Fibroblast of peridontal ligament (primary cell): ENCODE measurements around the gene SIX1.

Source experiments
- DNase-seq: peaks from one replicate; pipeline ENCODE4 v3.0.0-alpha.2; 2010; ENCODE audit errors: extremely low read depth

SIX1 gene

DNA sequence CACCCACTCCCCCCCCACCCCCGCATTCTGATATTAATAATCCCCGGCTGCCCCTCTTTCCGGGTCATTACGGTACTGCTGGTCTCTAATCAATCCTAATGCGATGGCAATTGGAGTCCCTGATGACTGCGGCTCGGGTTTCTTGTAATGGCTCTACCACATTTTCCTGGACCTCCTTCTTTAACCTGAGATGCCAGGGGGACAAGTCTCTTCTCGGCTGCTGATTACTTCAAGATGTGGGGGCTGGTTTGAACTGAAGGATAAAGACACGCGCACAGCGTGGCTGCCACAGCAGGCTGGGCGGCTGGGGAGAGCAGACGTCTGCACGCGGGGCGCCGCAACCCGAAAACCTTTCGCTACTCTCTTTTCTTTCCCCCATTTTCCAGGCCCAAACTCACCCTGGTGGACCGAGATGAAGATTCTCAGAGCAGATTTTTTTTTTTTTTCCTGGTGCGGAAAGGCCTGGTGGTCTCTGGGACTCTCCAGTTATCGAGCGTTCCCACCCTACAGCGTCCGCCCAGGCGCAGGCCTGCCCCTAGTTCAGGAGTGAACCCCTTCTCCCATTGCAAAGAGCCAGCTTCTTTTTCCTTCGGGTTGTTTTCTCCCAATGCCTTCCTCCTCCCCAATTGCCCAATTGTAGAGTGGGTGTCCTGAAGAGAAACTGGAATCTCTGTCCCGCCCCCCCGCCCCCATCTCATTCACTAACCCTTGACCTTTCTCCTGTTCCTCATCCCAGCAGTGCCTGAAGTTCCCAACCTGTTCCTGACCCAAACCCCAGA, 6.0 kb upstream of the SIX1 start:
- DNase-seq = peak; percentile 96

DNA sequence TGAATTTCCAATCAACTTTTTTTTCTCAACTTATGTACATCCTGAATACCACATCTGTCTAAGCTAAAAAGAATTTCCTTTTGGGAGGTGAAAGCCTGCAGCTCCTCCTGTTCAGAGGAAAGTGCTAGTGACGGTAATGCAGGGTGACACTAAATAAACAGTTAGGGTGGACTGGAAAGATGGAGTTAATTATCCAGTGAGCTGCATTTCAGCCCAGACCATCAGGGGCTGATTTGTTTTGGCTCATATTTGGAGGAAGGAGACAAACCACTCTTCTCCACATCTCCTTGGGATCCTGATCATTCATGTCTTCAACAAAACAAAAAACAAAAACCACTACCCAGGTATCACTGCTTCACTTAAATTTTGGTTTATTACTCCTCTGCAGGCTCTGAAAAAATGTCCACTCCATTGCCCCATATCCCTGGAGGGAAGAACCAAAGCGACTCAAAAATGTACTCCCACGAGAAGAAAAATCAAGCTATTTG, 5.1 kb upstream of the SIX1 start:
- DNase-seq = peak; percentile 98

DNA sequence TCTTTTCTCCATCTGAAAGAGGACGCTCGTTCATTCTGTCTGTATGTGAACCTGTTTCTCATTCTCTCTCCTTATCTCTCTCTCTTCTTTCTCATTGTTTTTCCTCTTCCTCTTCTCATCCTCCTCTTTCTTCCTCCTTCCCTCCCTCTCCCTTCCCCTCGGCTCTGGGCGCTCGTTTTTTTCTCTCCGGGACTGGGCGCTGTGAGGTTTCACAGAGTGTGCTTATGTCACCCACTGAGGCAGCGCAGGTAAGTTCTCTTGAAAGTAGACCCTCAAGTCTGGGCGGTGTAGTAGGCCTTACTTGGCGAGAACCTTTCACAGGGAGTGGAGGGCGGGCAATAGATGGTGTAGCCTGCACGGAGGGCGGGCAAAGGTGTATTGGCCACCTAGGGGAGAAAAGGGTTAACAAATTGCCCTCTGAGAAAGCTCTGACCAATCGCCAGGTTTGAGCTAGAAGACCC, 4.5 kb upstream of the SIX1 start:
- no peak for DNase-seq

DNA sequence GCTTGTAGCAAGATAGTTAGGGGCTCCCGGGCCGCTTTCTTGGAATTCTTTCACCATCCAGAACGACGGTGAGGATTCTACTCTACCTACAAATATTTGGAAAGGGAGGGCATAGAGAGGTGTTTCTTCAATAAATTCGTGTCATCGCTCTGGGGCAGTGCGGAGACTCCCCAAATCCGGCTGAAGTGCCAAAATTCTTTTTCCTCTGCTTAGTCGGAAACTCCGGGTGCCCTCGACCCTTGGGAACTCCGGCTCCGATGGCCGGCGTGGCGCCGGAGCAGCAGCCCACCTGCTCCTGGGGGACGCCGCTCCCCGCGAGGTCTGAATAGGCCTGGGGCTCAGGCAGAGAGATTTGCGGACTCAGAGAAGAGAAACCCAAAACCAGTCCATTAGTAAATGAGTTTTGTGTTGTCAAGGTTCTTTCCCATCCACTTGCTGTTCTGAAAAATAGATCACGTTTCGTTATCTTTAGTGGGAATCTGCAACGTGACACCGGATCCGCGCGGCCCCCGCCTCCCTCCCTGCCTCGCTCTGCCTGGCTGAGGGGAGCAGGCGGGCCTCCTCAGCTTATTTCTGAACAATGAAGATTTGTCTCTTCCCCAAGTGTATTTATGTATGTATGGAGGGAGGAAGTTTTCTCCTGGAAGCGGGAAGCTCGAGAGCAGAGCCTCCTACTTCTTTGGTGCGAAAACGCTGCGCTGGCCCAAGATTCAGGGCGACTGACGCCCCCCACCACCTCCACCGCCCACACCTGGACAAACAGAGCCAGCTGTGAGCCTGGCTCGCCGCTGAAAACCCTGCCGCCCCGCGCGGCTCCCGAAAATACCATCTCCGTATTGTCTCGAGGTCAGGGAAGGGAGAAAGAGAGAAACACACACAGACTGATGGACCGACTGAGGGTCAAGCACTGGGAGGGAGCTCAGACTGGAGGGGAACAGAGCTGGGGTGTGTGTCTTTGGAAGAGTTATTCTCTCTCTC, 3.7 kb upstream of the SIX1 start:
- DNase-seq = peak; percentile 63

DNA sequence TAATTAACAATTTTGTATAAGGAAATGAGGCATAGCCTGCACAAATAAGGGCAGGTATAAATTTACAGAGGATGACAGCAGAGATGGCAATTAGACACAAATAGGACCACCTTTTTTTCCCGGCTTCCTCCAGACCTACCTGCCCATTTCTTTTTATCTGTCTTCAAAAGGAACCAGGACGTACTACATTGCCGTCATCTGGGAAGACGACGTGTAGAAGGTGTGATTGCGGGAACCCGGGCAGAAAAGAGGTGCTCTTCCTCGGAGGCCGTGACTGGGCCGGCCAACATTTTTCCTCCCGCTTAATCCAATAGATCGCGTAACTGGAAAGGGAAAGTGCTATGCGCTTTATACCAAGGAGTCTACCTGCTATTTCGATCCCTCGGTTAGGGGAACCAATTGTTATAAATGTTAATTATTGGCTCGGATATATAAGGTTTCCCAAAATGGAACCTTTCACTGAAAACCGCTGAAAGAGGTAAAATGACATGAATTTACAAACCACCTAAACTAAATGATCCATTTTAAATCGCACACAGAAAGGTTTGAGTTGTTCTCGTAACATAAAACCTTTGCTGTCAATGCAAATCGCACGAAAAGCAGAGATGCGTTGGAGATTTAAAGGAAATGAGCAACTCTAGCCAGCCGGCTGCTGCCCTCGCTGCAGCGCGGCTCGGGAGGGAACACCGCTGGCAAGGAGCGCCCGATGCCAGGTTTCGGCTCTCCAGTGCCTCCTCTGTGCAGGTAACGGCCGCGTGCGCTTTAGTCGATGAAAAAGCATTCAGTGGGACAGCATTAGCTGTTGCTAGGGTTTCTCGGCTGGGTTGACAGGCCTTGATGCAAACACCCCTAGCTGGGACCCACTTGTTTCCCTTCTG, 2.8 kb upstream of the SIX1 start:
- DNase-seq = peak; percentile 65

DNA sequence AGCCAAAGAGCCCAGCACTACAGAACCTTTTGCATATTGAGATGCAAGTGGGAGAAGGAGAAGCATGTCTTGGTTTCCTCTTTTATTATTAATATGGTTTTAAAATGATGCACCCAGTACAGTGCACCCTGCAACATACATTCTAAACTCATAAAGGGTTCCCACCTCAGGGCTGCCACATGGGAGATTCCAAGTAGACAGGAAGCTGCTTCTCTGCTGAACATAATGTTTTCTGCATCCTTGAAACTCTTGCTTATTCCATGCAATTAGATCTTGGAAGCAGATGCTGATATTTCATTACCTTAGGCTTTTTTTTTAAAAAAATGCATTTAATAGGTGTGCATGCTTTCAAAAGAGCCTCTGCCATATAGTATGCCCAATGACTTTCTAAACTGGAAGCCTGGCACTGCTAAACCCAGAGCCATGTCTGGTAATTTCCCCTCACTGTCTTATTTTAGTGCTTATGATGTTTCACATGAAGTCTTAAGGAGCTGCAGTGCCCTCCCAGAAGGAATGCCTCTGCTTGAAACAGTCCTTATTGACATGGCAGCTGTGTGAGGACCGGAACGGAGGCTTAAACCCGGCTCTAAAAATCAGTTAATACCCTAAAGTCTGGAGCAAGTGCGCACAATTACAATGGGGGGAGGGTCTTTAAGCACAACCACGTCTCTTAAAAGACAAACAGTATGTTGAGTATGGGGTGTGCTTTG, 2.0 kb upstream of the SIX1 start:
- peak; percentile 64 for DNase-seq

DNA sequence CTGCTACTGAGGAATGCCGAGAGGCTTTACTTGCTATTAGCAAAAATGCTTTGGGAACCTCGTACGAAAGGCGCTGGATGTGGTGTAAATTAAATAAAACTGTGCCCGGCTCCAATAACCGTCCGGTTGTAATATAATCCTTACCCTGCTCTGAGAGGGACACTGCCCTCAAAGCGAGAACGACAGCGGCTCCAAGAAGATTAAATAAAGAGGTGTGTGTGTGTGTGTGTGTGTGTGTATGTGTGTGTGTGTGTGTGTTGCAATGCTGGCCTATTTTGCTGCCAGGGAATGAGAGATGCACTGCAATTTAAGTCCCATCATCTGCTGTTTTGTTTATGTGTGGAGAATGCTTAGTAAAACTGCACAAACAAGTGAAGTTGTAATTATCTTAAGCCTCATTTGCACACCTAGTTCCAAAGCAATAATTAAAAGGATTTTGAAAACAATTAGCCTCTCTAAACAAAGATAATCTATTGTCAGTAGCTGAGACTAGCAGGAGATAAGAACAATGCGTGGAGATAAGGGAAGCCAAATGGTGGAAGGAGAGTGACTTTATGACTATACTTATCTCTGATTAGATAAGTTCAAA, 1.2 kb upstream of the SIX1 start:
- DNase-seq = peak; percentile 80

DNA sequence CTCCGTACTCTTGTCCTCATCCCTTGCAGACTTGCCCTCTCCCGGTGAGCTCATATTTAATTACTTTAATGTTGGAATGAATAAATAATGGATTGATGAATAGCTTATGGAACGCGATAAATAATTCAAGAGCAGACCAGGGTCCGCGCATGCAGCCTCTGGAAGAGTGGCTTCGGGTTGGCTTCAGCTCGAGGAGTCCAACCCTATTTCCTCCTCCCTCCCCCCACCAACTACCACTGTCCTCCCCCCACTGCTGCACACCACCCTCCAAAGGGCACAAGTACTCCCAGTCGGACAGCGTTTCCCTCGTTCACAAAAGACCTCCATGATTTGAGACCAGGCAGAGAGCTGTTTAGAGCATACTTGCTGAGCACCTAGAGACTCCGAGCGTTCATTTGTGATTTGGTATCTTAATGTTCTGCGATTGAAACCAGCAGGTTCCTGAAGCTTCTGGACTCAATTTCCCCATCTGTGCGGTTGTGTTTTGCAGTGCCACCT, 647 bp upstream of the SIX1 start:
- peak; percentile 79 for DNase-seq

DNA sequence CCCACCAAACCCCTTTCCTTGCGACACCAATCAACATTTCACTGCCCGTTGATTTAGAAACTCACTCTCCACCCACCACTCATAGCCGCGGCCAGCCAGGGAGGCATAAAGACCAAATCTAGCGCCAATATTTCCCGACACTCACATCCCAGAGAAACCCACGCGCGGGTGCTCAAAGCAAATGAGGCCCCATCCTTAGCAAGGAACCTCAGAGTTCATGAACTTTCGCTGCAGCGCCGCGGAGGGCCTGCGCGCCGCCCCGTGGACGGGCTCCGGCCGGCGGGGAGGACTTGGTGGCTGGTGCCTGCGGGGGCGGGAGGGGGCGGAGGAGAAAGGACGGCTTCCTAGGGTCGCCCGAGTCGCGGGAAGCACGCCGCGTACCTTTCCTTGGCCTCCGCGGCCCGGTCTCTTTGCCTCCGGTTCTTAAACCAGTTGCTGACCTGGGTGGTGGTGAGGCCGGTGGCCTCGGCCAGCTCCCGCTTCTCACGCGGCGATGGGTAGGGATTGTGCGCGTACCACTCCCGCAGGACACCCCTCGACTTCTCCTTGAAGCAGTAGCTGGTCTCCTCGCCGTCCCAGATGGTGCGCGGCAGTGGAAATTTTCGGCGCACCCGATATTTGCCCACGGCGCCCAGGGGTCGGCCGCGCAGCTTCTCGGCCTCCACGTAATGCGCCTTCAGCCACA, 886 bp downstream of the SIX1 start:
- DNase-seq = no peak

DNA sequence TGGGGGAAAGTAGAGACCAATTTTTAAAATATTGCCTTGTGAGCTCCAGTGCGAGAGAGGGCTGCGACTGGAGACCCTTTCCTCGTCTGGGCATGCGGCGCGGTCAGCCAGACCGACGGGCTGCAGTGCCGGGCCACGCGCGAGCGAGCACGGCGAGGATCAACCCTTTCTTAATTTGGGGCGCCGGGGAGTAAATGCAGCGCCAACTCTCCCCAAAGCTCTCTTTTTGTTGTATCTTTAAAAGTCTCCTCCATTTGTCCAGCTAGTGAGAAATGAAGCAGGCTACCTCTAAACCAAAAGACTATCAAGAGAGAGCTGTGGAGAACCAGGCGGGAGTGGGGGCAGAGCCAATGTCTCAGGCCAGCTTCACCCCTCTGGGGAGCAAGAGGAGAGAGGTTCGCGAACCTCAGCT, 1.4 kb downstream of the SIX1 start:
- DNase-seq = no peak

DNA sequence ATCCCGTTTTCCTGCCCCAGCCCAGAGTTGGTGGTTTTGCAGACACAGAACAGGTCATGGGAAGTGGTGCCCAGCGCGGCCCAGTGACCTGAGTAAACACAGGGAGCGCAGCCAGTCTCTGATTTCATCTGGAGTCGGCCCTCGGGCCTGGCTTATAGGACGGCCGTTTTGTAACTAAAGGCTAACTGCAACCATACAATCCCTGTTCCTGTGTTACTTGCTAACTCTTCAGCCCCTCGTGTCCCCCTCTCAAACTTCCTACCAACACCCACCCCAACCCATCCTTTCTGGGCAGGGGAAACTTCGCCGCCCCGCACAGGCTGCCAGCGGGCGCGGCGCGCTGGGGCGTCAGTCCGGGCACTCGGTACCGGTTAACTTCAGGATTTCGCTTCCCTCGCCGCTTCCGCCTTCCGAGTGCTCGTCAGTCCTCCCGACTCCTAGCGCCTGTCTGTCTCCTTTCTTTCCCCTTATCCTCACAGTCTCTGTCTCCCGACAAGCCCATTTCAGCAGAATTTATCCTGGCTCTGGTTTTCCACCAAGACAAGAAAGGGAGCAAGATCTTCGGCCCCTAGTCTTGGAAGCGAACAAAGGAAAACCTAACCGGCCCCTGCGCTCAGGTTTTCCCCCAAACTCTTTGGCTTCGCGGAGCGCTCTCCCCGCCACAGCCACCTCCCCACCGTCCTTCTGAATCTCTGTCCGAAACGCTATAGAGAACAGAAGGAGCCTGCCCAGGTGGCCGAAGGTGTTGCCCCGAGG, 2.0 kb downstream of the SIX1 start:
- DNase-seq = peak; percentile 82

DNA sequence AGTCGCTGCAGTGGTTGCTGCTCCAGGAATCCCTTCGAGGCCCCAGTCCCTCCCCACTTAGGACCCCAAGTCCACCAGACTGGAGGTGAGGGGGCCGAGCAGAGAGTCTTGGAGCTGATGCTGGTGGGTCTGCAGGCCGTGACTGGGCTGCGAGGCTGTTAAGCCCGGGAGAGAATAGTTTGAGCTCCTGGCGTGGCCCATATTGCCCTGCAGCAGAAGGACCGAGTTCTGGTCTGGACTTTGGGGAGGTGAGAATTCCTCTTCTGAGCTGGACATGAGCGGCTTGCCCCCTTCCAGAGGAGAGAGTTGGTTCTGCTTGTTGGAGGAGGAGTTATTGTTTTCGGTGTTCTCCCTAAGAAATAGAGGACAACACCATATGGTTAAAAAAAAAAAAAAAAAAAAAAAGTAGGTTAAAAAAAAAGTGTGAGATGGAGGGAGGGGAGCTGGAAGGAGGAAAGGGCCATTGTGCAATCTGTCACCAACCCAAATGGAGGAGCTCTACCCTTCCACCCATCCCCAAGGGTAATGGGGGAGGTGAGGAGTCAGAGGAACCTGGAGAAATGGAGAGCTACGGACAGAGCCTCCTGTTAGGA, 3.0 kb downstream of the SIX1 start:
- peak; percentile 86 for DNase-seq

DNA sequence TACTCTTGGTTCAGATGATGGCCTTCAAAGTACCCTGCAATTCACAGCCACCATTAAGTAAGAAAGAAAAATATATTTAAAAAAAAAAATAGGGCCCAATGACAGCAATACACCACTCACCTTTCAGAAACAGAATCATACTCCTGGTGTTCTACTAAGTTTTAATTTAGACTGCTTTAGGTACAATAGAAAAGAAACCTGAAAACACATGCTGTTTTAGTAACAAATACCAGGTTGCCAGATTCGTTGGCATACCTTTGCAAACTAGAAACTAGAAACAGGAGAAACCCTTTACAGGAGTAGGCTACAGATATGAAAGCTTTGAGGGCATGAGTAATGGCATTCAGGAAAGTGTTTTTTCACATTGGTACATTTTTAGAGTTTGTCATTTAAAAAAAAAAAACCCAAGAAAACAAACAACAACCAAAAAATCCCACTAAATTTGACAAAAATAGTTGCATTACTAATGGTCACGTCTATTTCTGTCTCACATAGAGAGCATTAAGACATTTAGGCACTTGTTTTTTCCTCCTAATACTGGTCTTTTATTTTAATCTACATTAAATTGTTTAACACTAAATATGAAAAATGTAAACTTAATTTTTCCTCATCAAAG, 4.0 kb downstream of the SIX1 start:
- peak; percentile 38 for DNase-seq

DNA sequence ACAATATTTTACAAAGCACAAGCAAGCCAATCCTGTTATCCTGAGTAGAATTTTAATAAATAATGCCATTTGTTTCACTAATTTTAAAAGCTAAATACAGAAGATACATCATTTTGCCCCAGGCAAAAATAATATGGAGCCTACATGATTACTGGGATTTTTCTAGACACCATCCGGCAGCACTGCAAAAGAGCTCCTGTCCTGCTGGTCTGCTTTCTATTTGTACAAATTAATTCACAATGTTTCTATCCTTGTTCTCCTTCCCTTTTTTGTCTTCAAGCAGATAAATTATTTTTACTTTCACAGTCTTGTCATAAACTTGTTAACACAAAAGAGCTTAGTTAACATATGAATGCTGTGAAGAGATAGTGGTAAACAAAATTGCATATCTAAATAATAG, 4.6 kb downstream of the SIX1 start:
- peak; percentile 28 for DNase-seq

DNA sequence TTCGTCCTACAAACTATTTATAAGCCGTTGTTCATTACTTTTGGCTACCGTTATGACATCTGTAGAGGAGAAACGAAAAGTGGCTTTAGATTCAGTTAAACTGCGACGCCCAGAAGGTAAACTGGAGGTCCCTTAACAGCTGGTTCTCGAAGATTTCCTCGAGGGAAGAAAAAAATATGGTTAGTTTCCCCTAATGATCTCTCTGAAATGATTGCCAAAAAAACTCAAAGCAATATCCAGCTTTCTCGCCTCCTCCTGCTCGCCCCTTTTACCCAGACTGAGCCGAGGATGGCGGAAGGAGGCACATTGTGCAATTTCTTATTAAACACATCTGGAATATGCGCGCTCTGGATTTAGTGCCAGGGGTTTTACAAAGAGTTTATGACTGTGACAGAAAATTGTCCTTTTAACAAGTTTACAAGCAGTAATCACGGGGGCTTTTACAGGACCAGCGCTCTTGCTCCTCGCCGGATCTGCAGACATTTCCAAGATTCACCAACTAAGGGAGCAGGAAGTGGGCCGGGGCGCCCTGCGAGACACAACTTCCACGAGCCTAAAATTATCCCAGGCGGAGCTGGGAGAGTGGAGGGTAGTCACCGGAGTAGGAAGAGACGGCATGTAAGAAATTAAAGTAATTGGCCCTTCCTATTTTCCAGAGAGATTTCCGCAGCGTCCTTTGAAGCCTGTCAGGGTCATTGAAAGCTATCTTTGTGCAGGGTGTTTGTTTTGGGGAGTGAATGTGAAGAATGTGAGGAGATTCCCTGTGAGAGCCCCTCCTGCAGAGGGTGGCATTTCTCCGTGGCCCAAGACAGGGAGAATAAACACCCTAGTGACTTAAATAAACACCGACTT, 5.6 kb downstream of the SIX1 start:
- peak; percentile 91 for DNase-seq

DNA sequence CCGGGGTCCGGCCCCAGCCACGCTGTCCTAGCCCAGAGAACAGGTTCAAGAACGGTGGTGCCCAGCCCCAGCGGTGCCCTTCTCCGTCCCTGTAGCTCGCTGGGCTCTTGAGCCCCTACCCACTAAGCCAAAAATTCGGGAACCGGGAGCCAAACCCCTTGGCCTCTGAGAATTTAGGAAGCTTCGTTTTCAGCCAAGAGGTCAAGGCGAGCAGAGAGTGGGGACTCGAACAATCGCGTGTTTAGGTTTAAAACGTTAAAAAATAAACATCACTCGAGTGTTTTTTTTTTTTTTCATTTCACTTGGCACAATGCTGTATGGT, 6.2 kb downstream of the SIX1 start:
- no peak for DNase-seq
